HFFc6 (cell line): ENCODE data around the gene CACNA1D. TPM values are rescaled to one million over a fixed set of nuclear protein-coding genes. Genes with fewer than 3 reads are reported as not detected.

Experiments used
- DNase-seq: peaks from one replicate; pipeline ENCODE4 v3.0.0-alpha.2; 2018
- H3K27ac Mint-ChIP-seq: 2 replicates; pipeline ENCODE4 v1.8.0; 2020; ENCODE audit warnings: mild to moderate bottlenecking, mixed read lengths
- H3K27me3 Mint-ChIP-seq: 2 replicates; pipeline ENCODE4 v1.8.0; 2021; ENCODE audit warnings: mild to moderate bottlenecking, moderate library complexity, mixed read lengths; ENCODE audit not compliant: insufficient read depth
- H3K36me3 Mint-ChIP-seq: 2 replicates; pipeline ENCODE4 v1.8.0; 2021; ENCODE audit warnings: low read depth, mixed read lengths
- H3K4me1 Mint-ChIP-seq: 2 replicates; pipeline ENCODE4 v1.8.0; 2020; ENCODE audit warnings: low read depth, mixed read lengths
- H3K4me3 Mint-ChIP-seq: 2 replicates; pipeline ENCODE4 v1.8.0; 2020; ENCODE audit warnings: mild to moderate bottlenecking, moderate library complexity, mixed read lengths
- H3K9me3 Mint-ChIP-seq: 2 replicates; pipeline ENCODE4 v1.8.0; 2020; ENCODE audit warnings: mild to moderate bottlenecking, mixed read lengths
- total RNA-seq, 6 experiments: library from RNA; stranded (reverse); fragmentation: NEBNext Ultra II Directional; extraction: Animal tissue kit (Norgen Biotek cat#: 25700); gene quantifications; 2 replicates in 1 of 6; 3 replicates in 5 of 6; pipeline ENCODE4 v1.2.3, GENCODE V29; 2021
- TF ChIP-seq, protein P1 (sequence below): fragments of 200-600 bp; sonication (generic); IDR thresholded peaks from 2 replicates; pipeline ENCODE4 v1.5.0; 2021; ENCODE audit warnings: antibody characterized with exemption, mild to moderate bottlenecking

Gene CACNA1D
- total RNA-seq, 6 experiments from 2014 or later, result 0.09 TPM; not detected in 5

DNA sequence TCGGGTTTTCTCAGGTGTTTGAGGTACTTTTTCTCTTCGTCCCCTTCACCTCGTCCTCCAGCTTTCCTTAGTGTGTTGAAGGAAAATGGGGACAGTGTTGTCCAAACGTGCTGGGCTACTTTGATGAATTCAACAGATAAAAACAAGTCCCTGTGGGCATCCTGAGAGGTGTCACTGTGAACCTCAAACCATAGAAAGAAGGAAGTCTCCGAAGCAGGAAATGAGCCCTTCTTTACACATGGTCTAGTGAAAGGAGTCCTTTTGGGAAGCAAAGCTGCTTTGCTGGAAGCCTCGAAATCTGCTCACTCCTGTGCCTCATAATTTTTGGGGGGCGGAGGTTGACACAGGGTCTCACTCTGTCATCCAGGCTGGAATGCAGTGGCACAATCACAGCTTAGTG lies 362.6 kb downstream of the CACNA1D start:
- Mint-ChIP-seq H3K4me3 (no peak overlapping the region), H3K9me3 (no peaks in the 10 kb centered on the region), H3K4me1 (no peaks in the 10 kb centered on the region), H3K36me3 (peaks cover 10% of the 10 kb centered on the region), H3K27ac (no peak overlapping the region), H3K27me3 (no peaks in the 10 kb centered on the region; the same call in 1 of the 2 replicates)
- TF ChIP-seq, protein P1, sequence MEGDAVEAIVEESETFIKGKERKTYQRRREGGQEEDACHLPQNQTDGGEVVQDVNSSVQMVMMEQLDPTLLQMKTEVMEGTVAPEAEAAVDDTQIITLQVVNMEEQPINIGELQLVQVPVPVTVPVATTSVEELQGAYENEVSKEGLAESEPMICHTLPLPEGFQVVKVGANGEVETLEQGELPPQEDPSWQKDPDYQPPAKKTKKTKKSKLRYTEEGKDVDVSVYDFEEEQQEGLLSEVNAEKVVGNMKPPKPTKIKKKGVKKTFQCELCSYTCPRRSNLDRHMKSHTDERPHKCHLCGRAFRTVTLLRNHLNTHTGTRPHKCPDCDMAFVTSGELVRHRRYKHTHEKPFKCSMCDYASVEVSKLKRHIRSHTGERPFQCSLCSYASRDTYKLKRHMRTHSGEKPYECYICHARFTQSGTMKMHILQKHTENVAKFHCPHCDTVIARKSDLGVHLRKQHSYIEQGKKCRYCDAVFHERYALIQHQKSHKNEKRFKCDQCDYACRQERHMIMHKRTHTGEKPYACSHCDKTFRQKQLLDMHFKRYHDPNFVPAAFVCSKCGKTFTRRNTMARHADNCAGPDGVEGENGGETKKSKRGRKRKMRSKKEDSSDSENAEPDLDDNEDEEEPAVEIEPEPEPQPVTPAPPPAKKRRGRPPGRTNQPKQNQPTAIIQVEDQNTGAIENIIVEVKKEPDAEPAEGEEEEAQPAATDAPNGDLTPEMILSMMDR, result no peak
- DNase-seq, result no peak

DNA sequence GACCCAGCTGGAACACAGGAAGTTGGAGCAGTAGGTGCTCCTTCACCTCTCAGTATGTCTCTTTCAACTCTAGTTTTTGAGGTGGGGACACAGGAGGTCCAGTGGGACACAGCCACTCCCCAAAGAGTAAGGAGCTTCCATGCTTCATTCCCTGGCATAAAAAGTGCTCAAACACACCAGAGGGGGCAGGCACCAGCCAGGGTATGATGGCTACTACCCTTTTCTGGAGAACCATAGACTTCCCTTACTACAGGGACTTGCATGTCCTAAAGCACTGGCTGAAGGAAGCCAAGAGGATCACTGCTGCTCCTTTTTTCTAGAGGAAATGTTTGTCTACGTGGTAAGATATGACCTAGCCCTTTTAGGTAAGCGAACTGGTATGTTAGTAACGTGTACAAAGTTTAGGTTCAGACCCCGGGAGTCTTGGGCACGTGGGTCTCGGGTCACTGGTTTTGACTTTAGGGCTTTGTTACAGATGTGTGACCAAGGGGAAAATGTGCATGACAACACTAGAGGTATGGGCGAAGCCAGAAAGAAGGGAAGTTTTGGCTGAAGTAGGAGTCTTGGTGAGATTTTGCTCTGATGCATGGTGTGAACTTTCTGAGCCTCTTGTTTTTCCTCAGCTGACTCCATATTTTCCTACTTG lies 363.8 kb downstream of the CACNA1D start:
- DNase-seq, result no peak
- H3K27ac Mint-ChIP-seq, result no peak overlapping the region
- H3K9me3 Mint-ChIP-seq, result no peaks in the 10 kb centered on the region
- H3K4me3 Mint-ChIP-seq, result no peak overlapping the region
- TF ChIP-seq, protein P1, result 0 out of 2 replicates have a peak, but pooled peaks have one; percentile 7
- peaks cover 16% of the 10 kb centered on the region for H3K36me3 Mint-ChIP-seq
- no peaks in the 10 kb centered on the region for H3K4me1 Mint-ChIP-seq
- H3K27me3 Mint-ChIP-seq, result peaks cover 2% of the 10 kb centered on the region; the same call in 1 of the 2 replicates

DNA sequence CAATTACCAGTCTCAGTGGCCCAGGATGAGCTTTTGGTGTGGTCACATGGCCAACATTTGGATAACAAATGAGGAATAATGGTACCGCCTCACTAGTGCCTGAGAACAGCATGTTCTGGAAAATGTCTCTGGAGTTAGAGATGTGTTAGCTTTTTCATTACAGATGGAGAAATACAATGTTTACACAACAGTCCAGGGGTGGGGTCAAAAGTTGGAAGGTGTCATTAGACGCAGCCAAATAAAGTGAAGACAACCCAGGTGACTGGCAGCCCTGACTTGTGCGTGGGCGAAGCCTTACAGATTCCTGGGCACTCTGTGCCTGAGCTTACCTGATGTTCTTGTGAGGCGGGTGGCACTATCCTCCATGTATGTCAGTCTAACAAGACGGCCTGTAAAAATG lies 364.8 kb downstream of the CACNA1D start:
- Mint-ChIP-seq H3K36me3 (peaks cover 16% of the 10 kb centered on the region), H3K27me3 (peaks cover 2% of the 10 kb centered on the region), H3K4me1 (no peaks in the 10 kb centered on the region), H3K4me3 (no peak overlapping the region), H3K27ac (no peak overlapping the region), H3K9me3 (no peaks in the 10 kb centered on the region)
- TF ChIP-seq, protein P1, result no peak
- DNase-seq, result no peak

DNA sequence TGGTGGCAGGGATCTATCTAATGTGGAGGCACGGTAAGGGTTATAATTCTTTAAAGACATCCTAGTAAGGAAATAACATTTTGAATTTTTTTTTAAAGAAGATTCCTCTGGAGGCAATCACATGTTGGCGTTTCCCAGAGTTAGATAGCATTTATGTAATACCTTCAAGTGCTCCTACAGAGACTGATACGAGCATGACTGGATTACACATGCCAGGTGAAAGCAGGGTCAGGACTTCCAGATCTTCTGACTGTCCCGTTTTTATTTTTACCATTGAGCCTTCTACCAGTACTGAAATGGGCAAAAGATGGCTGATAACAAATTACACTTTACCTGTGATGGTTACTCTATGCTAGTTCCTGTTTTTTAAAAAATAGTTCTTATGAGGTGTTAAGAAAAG lies 365.8 kb downstream of the CACNA1D start:
- Mint-ChIP-seq H3K27ac (no peak overlapping the region), H3K27me3 (peaks cover 2% of the 10 kb centered on the region), H3K36me3 (peaks cover 23% of the 10 kb centered on the region), H3K9me3 (no peaks in the 10 kb centered on the region), H3K4me3 (no peak overlapping the region), H3K4me1 (no peaks in the 10 kb centered on the region)
- TF ChIP-seq, protein P1, result no peak
- DNase-seq, result no peak

DNA sequence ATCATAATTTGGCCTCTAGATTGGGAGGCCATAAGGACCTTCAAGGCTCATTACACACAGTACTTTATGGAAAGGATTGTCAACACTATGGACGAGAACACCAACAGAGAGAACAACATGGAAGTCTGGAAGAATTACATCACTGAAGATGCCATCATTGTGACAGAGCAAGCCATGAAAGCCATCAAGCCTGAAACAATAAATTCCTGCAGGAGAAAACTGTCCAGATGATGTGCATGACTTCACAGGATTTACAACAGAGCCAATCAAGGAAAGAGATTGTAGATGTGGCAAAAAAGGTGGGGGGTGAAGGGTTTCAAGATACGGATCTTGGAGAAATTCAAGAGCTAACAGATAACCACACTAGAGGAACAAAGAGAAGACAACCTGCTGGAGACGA lies 367.8 kb downstream of the CACNA1D start:
- Mint-ChIP-seq H3K27ac (no peak overlapping the region), H3K4me3 (no peak overlapping the region), H3K9me3 (no peaks in the 10 kb centered on the region), H3K27me3 (peaks cover 2% of the 10 kb centered on the region), H3K36me3 (peaks cover 23% of the 10 kb centered on the region), H3K4me1 (no peaks in the 10 kb centered on the region)
- TF ChIP-seq, protein P1, result no peak
- no peak for DNase-seq
